IMR-90 (cell line): Measurements from ENCODE around the gene OR2F1. TPM values are rescaled to one million over a fixed set of nuclear protein-coding genes. Genes with fewer than 3 reads are reported as not detected.

Experiments
- ATAC-seq: fragments of 200-7000 bp; cut with Tn5 transposase; 2 replicates; pipeline ENCODE4 v1.9.1; 2020; ENCODE audit warnings: low read depth, mild to moderate bottlenecking, moderate library complexity
- BruUV-seq: library from RNA; stranded (reverse); fragments of 400-500 nt; replicated peaks from 2 replicates; lab custom pipeline; 2021; lab: Mats Ljungman, UMichigan
- CTCF ChIA-PET: fragments of 300-600 bp; formaldehyde crosslinking; extraction: SDS; loops from one replicate; lab custom pipeline; 2021; ENCODE audit warnings: antibody characterized with exemption; lab: Yijun Ruan, JAX
- POLR2A ChIA-PET: fragments of 300-600 bp; sonication (Branson Sonifier 250); formaldehyde crosslinking; loops from one replicate; lab custom pipeline; 2022; ENCODE audit warnings: antibody characterized with exemption; ENCODE audit not compliant: unreplicated experiment; lab: Charles Lee
- DNase-seq: peaks from one replicate; pipeline ENCODE4 v3.0.0; 2013
- H2AFZ ChIP-seq: replicated peaks from 2 replicates; pipeline ENCODE3; 2013; ENCODE audit warnings: low read length, mild to moderate bottlenecking; ENCODE audit not compliant: poor library complexity
- H2AK5ac ChIP-seq: 2 replicates; pipeline ENCODE4 v1.6.1; 2013; ENCODE audit warnings: low read depth, low read length, inconsistent platforms
- H2AK9ac ChIP-seq: replicated peaks from 2 replicates; pipeline ENCODE3; 2013; ENCODE audit warnings: mild to moderate bottlenecking, low read depth, low read length, moderate library complexity; ENCODE audit not compliant: poor library complexity
- H2BK120ac ChIP-seq: 2 replicates; pipeline ENCODE4 v1.6.1; 2013; ENCODE audit warnings: low read depth, low read length, inconsistent platforms
- H2BK15ac ChIP-seq: 3 replicates; pipeline ENCODE4 v1.6.1; 2013; ENCODE audit warnings: low read depth, low read length, inconsistent platforms
- H2BK20ac ChIP-seq: 2 replicates; pipeline ENCODE4 v1.6.1; 2013; ENCODE audit warnings: low read depth, mild to moderate bottlenecking, inconsistent platforms, low read length, moderate library complexity
- H2BK5ac ChIP-seq: 2 replicates; pipeline ENCODE4 v1.6.1; 2013; ENCODE audit warnings: mild to moderate bottlenecking, low read depth, low read length, inconsistent platforms; ENCODE audit not compliant: poor library complexity, severe bottlenecking
- H3K14ac ChIP-seq: replicated peaks from 2 replicates; pipeline ENCODE4 v1.6.1; 2013; ENCODE audit warnings: low read depth, low read length, inconsistent platforms
- H3K18ac ChIP-seq: 2 replicates; pipeline ENCODE4 v1.6.1; 2013; ENCODE audit warnings: low read depth, low read length, control low read depth
- H3K23ac ChIP-seq: 2 replicates; pipeline ENCODE4 v1.6.1; 2013; ENCODE audit warnings: low read depth, low read length, inconsistent platforms
- H3K27ac ChIP-seq: 2 replicates; pipeline ENCODE4 v1.5.1; 2013; ENCODE audit warnings: mild to moderate bottlenecking, control low read depth, low read length; ENCODE audit not compliant: insufficient read depth
- H3K27me3 ChIP-seq: 2 replicates; pipeline ENCODE4 v1.6.1; 2013; ENCODE audit warnings: low read length; ENCODE audit not compliant: control insufficient read depth, insufficient read depth
- H3K36me3 ChIP-seq: 2 replicates; pipeline ENCODE4 v1.6.1; 2013; ENCODE audit warnings: low read length, mixed read lengths; ENCODE audit not compliant: control insufficient read depth, insufficient read depth
- H3K4ac ChIP-seq: 2 replicates; pipeline ENCODE4 v1.6.1; 2013; ENCODE audit warnings: low read depth, low read length, inconsistent platforms
- H3K4me1 ChIP-seq: 2 replicates; pipeline ENCODE4 v1.6.1; 2013; ENCODE audit warnings: low read length, mixed read lengths; ENCODE audit not compliant: control insufficient read depth, insufficient read depth
- H3K4me2 ChIP-seq: 2 replicates; pipeline ENCODE4 v1.6.1; 2013; ENCODE audit warnings: low read depth, mild to moderate bottlenecking, control low read depth, low read length, moderate library complexity
- H3K4me3 ChIP-seq: 2 replicates; pipeline ENCODE4 v1.5.1; 2013; ENCODE audit warnings: low read depth, mild to moderate bottlenecking, control low read depth, low read length, moderate library complexity; ENCODE audit not compliant: insufficient read depth
- H3K56ac ChIP-seq: 2 replicates; pipeline ENCODE4 v1.6.1; 2013; ENCODE audit warnings: low read length, inconsistent platforms; ENCODE audit not compliant: insufficient read depth; ENCODE audit errors: extremely low read depth
- H3K79me1 ChIP-seq, 2 experiments: 2 replicates each; pipeline ENCODE4 v1.6.1; 2013; ENCODE audit warnings: low read length in 2 of 2, inconsistent platforms in 1 of 2, low read depth in 1 of 2
- H3K9ac ChIP-seq: 2 replicates; pipeline ENCODE4 v1.6.1; 2013; ENCODE audit warnings: low read depth, low read length, control low read depth
- H3K9me1 ChIP-seq: 2 replicates; pipeline ENCODE4 v1.6.1; 2013; ENCODE audit warnings: low read length, inconsistent platforms; ENCODE audit not compliant: insufficient read depth
- H3K9me3 ChIP-seq: 2 replicates; pipeline ENCODE4 v1.6.1; 2013; ENCODE audit warnings: low read length; ENCODE audit not compliant: control insufficient read depth, insufficient read depth
- H4K20me1 ChIP-seq: 2 replicates; pipeline ENCODE4 v1.6.1; 2013; ENCODE audit warnings: low read length, inconsistent platforms; ENCODE audit not compliant: insufficient read depth
- H4K5ac ChIP-seq: 2 replicates; pipeline ENCODE4 v1.6.1; 2013; ENCODE audit warnings: mild to moderate bottlenecking, low read depth, low read length, control low read depth
- H4K8ac ChIP-seq, 2 experiments: 2 replicates each; pipeline ENCODE4 v1.6.1; 2013; ENCODE audit warnings: low read depth in 2 of 2, low read length in 2 of 2, control low read depth in 1 of 2, inconsistent platforms in 1 of 2
- H4K91ac ChIP-seq: 2 replicates; pipeline ENCODE4 v1.6.1; 2013; ENCODE audit warnings: low read depth, low read length, inconsistent platforms; ENCODE audit not compliant: insufficient read depth
- BHLHE40 ChIP-seq: fragments of 150-350 bp; IDR thresholded peaks from 2 replicates; pipeline ENCODE4 v1.6.1; 2016; ENCODE audit warnings: mild to moderate bottlenecking, low read depth, low read length
- CEBPB ChIP-seq: IDR thresholded peaks from 2 replicates; pipeline ENCODE4 v1.6.1; 2012; ENCODE audit warnings: low read depth, low read length, improper control_type of control experiment
- CHD1 ChIP-seq: IDR thresholded peaks from 2 replicates; pipeline ENCODE4 v1.6.1; 2012; ENCODE audit warnings: low read depth, low read length, improper control_type of control experiment
- FOS ChIP-seq: fragments of 150-350 bp; IDR thresholded peaks from 2 replicates; pipeline ENCODE4 v1.6.1; 2016; ENCODE audit warnings: low read depth, low read length
- MAFK ChIP-seq: IDR thresholded peaks from 2 replicates; pipeline ENCODE4 v1.6.1; 2012; ENCODE audit warnings: low read depth, low read length, improper control_type of control experiment
- MAZ ChIP-seq: IDR thresholded peaks from 2 replicates; pipeline ENCODE4 v1.6.1; 2012; ENCODE audit warnings: low read depth, mild to moderate bottlenecking, low read length, improper control_type of control experiment, moderate library complexity, borderline replicate concordance
- MXI1 ChIP-seq: IDR thresholded peaks from 2 replicates; pipeline ENCODE4 v1.6.1; 2012; ENCODE audit warnings: low read depth, mild to moderate bottlenecking, low read length, moderate library complexity, borderline replicate concordance
- NFE2L2 ChIP-seq: fragments of 150-350 bp; IDR thresholded peaks from 2 replicates; pipeline ENCODE4 v1.6.1; 2016; ENCODE audit warnings: low read depth, mild to moderate bottlenecking, low read length
- POLR2A ChIP-seq: IDR thresholded peaks from 2 replicates; pipeline ENCODE4 v1.6.1; 2012; ENCODE audit warnings: mild to moderate bottlenecking, low read depth, low read length
- RAD21 ChIP-seq: IDR thresholded peaks from 2 replicates; pipeline ENCODE4 v1.6.1; 2012; ENCODE audit warnings: low read length, improper control_type of control experiment
- RCOR1 ChIP-seq: IDR thresholded peaks from 2 replicates; pipeline ENCODE4 v1.6.1; 2012; ENCODE audit warnings: mild to moderate bottlenecking, low read length, improper control_type of control experiment; ENCODE audit not compliant: insufficient replicate concordance
- RFX5 ChIP-seq: IDR thresholded peaks from 2 replicates; pipeline ENCODE4 v1.8.0; 2012; ENCODE audit warnings: low read depth, mild to moderate bottlenecking, low read length, moderate library complexity
- SMC3 ChIP-seq: fragments of 150-350 bp; IDR thresholded peaks from 2 replicates; pipeline ENCODE4 v1.6.1; 2016; ENCODE audit warnings: low read depth, mild to moderate bottlenecking, antibody characterized with exemption, low read length, moderate library complexity
- whole genome bisulfite sequencing, 2 experiments: methylation state at CpG; one replicate each; pipeline versions ENCODE4 v1.1.5 to v1.1.7; 2013; ENCODE audit warnings: missing lambda C conversion rate in 2 of 2; ENCODE audit not compliant: insufficient read length in 1 of 2; ENCODE audit errors: extremely low coverage in 2 of 2; 5-methylcytosine and 5-hydroxymethylcytosine counted together
- dilution Hi-C: fragments of 300-500 bp; cut with HindIII; formaldehyde crosslinking; loops from one replicate; pipeline ENCODE4 v1.14.3; 2018; ENCODE audit warnings: low sequenced_read_pairs; ENCODE audit not compliant: unreplicated experiment
- in situ Hi-C: fragments of 300-500 bp; cut with MboI; formaldehyde crosslinking; loops from 3 replicates; pipeline ENCODE4 v1.14.3; 2019; ENCODE audit warnings: low sequenced_read_pairs, inconsistent platforms, mixed read lengths
- intact Hi-C: fragments of 100-400 bp; cut with micrococcal nuclease; formaldehyde crosslinking; loops from 2 replicates; pipeline ENCODE4 v1.10.0; 2022
- polyA plus RNA-seq, 3 experiments: library from polyadenylated mRNA; depleted of rRNA; stranded (reverse); fragments of >200 nt; gene quantifications; 2 replicates each; pipeline ENCODE4 v1.2.3, GENCODE V29; 2012; ENCODE audit warnings: low replicate concordance in 1 of 3
- total RNA-seq: library from RNA; depleted of rRNA; stranded (reverse); fragments of >200 nt; gene quantifications from 2 replicates; pipeline ENCODE4 v1.2.3, GENCODE V29; 2012
- TF ChIP-seq, protein P1 (sequence below): fragments of 150-350 bp; IDR thresholded peaks from 2 replicates; pipeline ENCODE4 v1.6.1; 2017; ENCODE audit warnings: mild to moderate bottlenecking, antibody characterized with exemption, low read length, low read depth
- TF ChIP-seq, protein P2 (sequence below): fragments of 150-350 bp; IDR thresholded peaks from 2 replicates; pipeline ENCODE4 v1.6.1; 2016; ENCODE audit warnings: low read depth, mild to moderate bottlenecking, low read length, moderate library complexity, borderline replicate concordance
- TF ChIP-seq, protein P3 (sequence below): conservative IDR thresholded peaks from 2 replicates; pipeline ENCODE4 v1.5.1; 2012; ENCODE audit warnings: mild to moderate bottlenecking, low read depth, low read length, improper control_type of control experiment

OR2F1 gene
- total and polyA plus RNA-seq, 2 of the 4 experiments (the other 2 are of a cell fraction): not detected

DNA sequence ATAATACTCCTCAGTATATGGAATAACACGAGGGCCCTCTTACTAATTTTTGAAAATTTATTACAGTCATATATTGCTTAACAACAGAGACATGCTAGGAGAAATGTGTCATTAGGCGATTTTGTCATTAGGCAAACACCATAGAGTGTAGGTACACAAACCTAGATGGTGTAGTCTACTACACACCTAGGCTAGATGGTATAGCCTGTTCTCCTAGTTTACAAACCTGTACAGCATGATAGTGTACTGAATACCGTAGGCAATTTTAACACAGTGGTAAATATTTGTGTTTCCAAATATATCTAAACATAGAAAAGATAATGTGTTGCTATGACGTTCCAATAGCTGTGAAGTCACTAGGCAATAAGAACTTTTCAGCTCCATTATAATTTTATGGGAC, 12.8 kb downstream of the OR2F1 start:
- Histone ChIP-seq H3K4me2 (no peak overlapping the region), H3K79me1 (no peaks in the 10 kb centered on the region), H2BK20ac (no peak overlapping the region), H3K27me3 (no peaks in the 10 kb centered on the region), H4K91ac (no peak overlapping the region), H3K9me3 (no peaks in the 10 kb centered on the region), H2AK9ac (no peak overlapping the region), H3K23ac (no peak overlapping the region), H2BK120ac (no peak overlapping the region), H3K4me3 (no peak overlapping the region), H2BK15ac (no peak overlapping the region), H2AK5ac (no peak overlapping the region), H4K5ac (no peak overlapping the region), H3K18ac (no peak overlapping the region), H4K8ac (no peak overlapping the region), H3K27ac (no peak overlapping the region), H4K20me1 (no peaks in the 10 kb centered on the region), H3K56ac (no peak overlapping the region), H3K9ac (no peak overlapping the region), H3K4me1 (no peaks in the 10 kb centered on the region), H2AFZ (no peak overlapping the region), H2BK5ac (no peak overlapping the region), H3K36me3 (no peaks in the 10 kb centered on the region), H3K14ac (no peak overlapping the region), H3K4ac (no peak overlapping the region), H3K9me1 (no peaks in the 10 kb centered on the region)
- no peak for ATAC-seq
- intact Hi-C loops: no loop called here
- no peak for DNase-seq
- dilution Hi-C loops: no loop called here
- TF ChIP-seq MAFK (no peak), SMC3 (no peak), CEBPB (no peak), RFX5 (no peak), MXI1 (no peak), BHLHE40 (no peak), RAD21 (no peak), RCOR1 (no peak), CHD1 (no peak), NFE2L2 (no peak), POLR2A (no peak), FOS (no peak), MAZ (no peak)
- TF ChIP-seq, protein P1, sequence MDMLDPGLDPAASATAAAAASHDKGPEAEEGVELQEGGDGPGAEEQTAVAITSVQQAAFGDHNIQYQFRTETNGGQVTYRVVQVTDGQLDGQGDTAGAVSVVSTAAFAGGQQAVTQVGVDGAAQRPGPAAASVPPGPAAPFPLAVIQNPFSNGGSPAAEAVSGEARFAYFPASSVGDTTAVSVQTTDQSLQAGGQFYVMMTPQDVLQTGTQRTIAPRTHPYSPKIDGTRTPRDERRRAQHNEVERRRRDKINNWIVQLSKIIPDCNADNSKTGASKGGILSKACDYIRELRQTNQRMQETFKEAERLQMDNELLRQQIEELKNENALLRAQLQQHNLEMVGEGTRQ: no peak
- TF ChIP-seq, protein P2, sequence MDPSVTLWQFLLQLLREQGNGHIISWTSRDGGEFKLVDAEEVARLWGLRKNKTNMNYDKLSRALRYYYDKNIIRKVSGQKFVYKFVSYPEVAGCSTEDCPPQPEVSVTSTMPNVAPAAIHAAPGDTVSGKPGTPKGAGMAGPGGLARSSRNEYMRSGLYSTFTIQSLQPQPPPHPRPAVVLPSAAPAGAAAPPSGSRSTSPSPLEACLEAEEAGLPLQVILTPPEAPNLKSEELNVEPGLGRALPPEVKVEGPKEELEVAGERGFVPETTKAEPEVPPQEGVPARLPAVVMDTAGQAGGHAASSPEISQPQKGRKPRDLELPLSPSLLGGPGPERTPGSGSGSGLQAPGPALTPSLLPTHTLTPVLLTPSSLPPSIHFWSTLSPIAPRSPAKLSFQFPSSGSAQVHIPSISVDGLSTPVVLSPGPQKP: no peak
- TF ChIP-seq, protein P3, sequence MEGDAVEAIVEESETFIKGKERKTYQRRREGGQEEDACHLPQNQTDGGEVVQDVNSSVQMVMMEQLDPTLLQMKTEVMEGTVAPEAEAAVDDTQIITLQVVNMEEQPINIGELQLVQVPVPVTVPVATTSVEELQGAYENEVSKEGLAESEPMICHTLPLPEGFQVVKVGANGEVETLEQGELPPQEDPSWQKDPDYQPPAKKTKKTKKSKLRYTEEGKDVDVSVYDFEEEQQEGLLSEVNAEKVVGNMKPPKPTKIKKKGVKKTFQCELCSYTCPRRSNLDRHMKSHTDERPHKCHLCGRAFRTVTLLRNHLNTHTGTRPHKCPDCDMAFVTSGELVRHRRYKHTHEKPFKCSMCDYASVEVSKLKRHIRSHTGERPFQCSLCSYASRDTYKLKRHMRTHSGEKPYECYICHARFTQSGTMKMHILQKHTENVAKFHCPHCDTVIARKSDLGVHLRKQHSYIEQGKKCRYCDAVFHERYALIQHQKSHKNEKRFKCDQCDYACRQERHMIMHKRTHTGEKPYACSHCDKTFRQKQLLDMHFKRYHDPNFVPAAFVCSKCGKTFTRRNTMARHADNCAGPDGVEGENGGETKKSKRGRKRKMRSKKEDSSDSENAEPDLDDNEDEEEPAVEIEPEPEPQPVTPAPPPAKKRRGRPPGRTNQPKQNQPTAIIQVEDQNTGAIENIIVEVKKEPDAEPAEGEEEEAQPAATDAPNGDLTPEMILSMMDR: no peak
- no CpG with 5 or more reads among the region's 4 CpGs for WGBS, 2 experiments
- POLR2A ChIA-PET: no interaction called here
- BruUV-seq: no TSS peak
- in situ Hi-C loops: no loop called here
- CTCF ChIA-PET: no interaction called here
